Endothelial cell of umbilical vein (primary cell): ENCODE results near the gene LTBP1.

Experiments
- CTCF ChIP-seq, 2 donors: IDR thresholded peaks; 1 replicate in 1 of 2; 2 replicates in 1 of 2; pipeline ENCODE4 v1.5.1; 2011; ENCODE audit warnings: low read length in 2 of 2, mild to moderate bottlenecking in 2 of 2, moderate library complexity in 2 of 2, control low read depth in 1 of 2, inconsistent platforms in 1 of 2, low read depth in 1 of 2; ENCODE audit not compliant: insufficient read depth in 1 of 2; ENCODE audit errors: extremely low read depth in 1 of 2
- TF ChIP-seq, protein P1 (sequence below): IDR thresholded peaks from 2 replicates; pipeline ENCODE4 v1.6.1; 2011; ENCODE audit not compliant: insufficient read depth, insufficient read length

DNA sequence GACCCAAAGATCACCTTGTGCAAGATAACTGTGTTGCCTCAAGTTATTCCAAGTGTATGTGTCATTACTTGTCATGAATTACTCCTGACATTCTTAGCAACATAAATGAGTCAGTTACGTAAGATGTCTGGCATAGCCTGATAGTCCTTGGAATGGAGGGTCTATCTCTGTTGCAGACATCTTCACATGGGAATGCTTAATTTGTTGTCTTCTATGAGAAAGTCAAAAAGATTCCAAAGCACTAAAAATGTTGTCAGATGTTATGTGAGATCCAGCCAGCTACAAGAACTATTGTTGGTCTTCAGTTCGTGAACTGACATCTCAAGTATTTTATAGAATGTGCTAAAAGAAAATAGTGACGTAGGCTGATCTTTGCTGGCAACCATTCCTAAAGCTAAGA lies 351.5 kb downstream of the LTBP1 start:
- TF ChIP-seq CTCF (IDR thresholded peaks at IDR 0.05; ENCODE audit: extremely low read depth in 1 of 2, insufficient read depth in 1 of 2, low read depth in 1 of 2, low read length in 2 of 2), result no peak
- TF ChIP-seq, protein P1, sequence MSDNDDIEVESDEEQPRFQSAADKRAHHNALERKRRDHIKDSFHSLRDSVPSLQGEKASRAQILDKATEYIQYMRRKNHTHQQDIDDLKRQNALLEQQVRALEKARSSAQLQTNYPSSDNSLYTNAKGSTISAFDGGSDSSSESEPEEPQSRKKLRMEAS, result no peak
